ENCODE measurements around the gene OR6M1. TPM values are rescaled to one million over a fixed set of nuclear protein-coding genes. Genes with fewer than 3 reads are reported as not detected.

OR6M1 gene
- total and polyA plus RNA-seq, 4 donors, result not detected

GRCh38 chr11:123822599-123822998 lies 16.4 kb upstream of the OR6M1 start:
- 54% methylated on average over 3 of the region's 3 CpGs for WGBS
- Histone ChIP-seq H3K27me3 (ENCODE audit: control insufficient read depth in 4 of 4, insufficient read depth in 4 of 4, low read length in 3 of 4) (no peaks in the 10 kb centered on the region), H3K27ac (ENCODE audit: low read depth in 1 of 2, low read length in 2 of 2) (no peak overlapping the region), H3K4me3 (ENCODE audit: low read depth in 1 of 3, low read length in 3 of 3) (no peak overlapping the region), H3K9me3 (ENCODE audit: control insufficient read depth in 4 of 4, low read length in 3 of 4) (no peaks in the 10 kb centered on the region), H3K9ac (ENCODE audit: low read depth in 1 of 2, low read length in 2 of 2) (no peak overlapping the region), H3K36me3 (ENCODE audit: control insufficient read depth in 4 of 4, insufficient read depth in 3 of 4, low read depth in 1 of 4, low read length in 3 of 4) (no peaks in the 10 kb centered on the region), H3K4me1 (ENCODE audit: control insufficient read depth in 4 of 4, insufficient read depth in 4 of 4, low read length in 3 of 4) (no peaks in the 10 kb centered on the region)
- TF ChIP-seq YY1 (IDR thresholded peaks at IDR 0.05), result no peak
- no peak for TF ChIP-seq ZBTB33 (IDR thresholded peaks at IDR 0.05)
- no peak for TF ChIP-seq MAX (IDR thresholded peaks at IDR 0.05)
- no peak for TF ChIP-seq NR2F2 (IDR thresholded peaks at IDR 0.05)
- no peak for TF ChIP-seq HNF4G (IDR thresholded peaks at IDR 0.05)
- no peak for TF ChIP-seq FOXA1 (IDR thresholded peaks at IDR 0.05)
- DNase-seq (ENCODE audit: low spot score), result no peak

- Histone ChIP-seq H3K36me3 (ENCODE audit: control insufficient read depth in 4 of 4, insufficient read depth in 3 of 4, low read depth in 1 of 4, low read length in 3 of 4) (no peaks in the 10 kb centered on the region), H3K4me3 (ENCODE audit: low read depth in 1 of 3, low read length in 3 of 3) (no peak overlapping the region), H3K27ac (ENCODE audit: low read depth in 1 of 2, low read length in 2 of 2) (no peak overlapping the region), H3K27me3 (ENCODE audit: control insufficient read depth in 4 of 4, insufficient read depth in 4 of 4, low read length in 3 of 4) (no peaks in the 10 kb centered on the region), H3K4me1 (ENCODE audit: control insufficient read depth in 4 of 4, insufficient read depth in 4 of 4, low read length in 3 of 4) (no peaks in the 10 kb centered on the region), H3K9me3 (ENCODE audit: control insufficient read depth in 4 of 4, low read length in 3 of 4) (no peaks in the 10 kb centered on the region), H3K9ac (ENCODE audit: low read depth in 1 of 2, low read length in 2 of 2) (no peak overlapping the region)
- DNase-seq (ENCODE audit: low spot score), result no peak
- TF ChIP-seq RAD21 (IDR thresholded peaks at IDR 0.05), result no peak
- TF ChIP-seq FOXA1 (IDR thresholded peaks at IDR 0.05), result no peak
- TF ChIP-seq NR2F2 (IDR thresholded peaks at IDR 0.05), result no peak
- TF ChIP-seq REST (IDR thresholded peaks at IDR 0.05), result no peak
- TF ChIP-seq YY1 (IDR thresholded peaks at IDR 0.05), result no peak
- no peak for TF ChIP-seq HNF4G (IDR thresholded peaks at IDR 0.05)
- TF ChIP-seq JUND (IDR thresholded peaks at IDR 0.05), result no peak
- TF ChIP-seq RXRA (IDR thresholded peaks at IDR 0.05), result no peak
- no peak for TF ChIP-seq EGR1 (IDR thresholded peaks at IDR 0.05; ENCODE audit: low read depth in 2 of 2)
- TF ChIP-seq HNF4A (conservative IDR thresholded peaks at IDR 0.05), result no peak
- TF ChIP-seq TAF1 (conservative IDR thresholded peaks at IDR 0.05), result no peak
- TF ChIP-seq ATF3 (IDR thresholded peaks at IDR 0.05), result no peak
- TF ChIP-seq ZBTB33 (IDR thresholded peaks at IDR 0.05), result no peak
- no peak for TF ChIP-seq MAX (IDR thresholded peaks at IDR 0.05)
- TF ChIP-seq SP1 (IDR thresholded peaks at IDR 0.05), result no peak
- no peak for TF ChIP-seq GABPA (IDR thresholded peaks at IDR 0.05 in 1 of 2, conservative IDR thresholded peaks at IDR 0.05 in 1 of 2)
- 5% methylated on average over 2 of the region's 2 CpGs for WGBS
Observed at GRCh38 chr11:123822032-123822431, 15.9 kb upstream of the OR6M1 start.

Measured in liver (tissue), 9 donors.